ENCODE results near the gene SRRM5.

Gene SRRM5

GRCh38 chr19:43625918-43626579, 14.2 kb downstream of the SRRM5 start:
- no peak for FAIRE-seq
- no peak for TF ChIP-seq CTCF (IDR thresholded peaks at IDR 0.05; ENCODE audit: insufficient read depth, missing control alignments)
- DNase-seq (ENCODE audit: insufficient read length, low spot score): no peak

GRCh38 chr19:43626838-43627237, 14.9 kb downstream of the SRRM5 start:
- no peak for TF ChIP-seq CTCF (IDR thresholded peaks at IDR 0.05; ENCODE audit: insufficient read depth, missing control alignments)
- FAIRE-seq: no peak
- DNase-seq (ENCODE audit: insufficient read length, low spot score): no peak

GRCh38 chr19:43628646-43629326, 16.9 kb downstream of the SRRM5 start:
- DNase-seq (ENCODE audit: insufficient read length, low spot score) (no peak), FAIRE-seq (no peak)
- no peak for TF ChIP-seq CTCF (IDR thresholded peaks at IDR 0.05; ENCODE audit: insufficient read depth, missing control alignments)

GRCh38 chr19:43631491-43631890, 19.6 kb downstream of the SRRM5 start:
- no peak for TF ChIP-seq CTCF (IDR thresholded peaks at IDR 0.05; ENCODE audit: insufficient read depth, missing control alignments)
- FAIRE-seq (no peak), DNase-seq (ENCODE audit: insufficient read length, low spot score) (no peak)

GRCh38 chr19:43633520-43633919, 21.6 kb downstream of the SRRM5 start:
- FAIRE-seq: no peak
- no peak for TF ChIP-seq CTCF (IDR thresholded peaks at IDR 0.05; ENCODE audit: insufficient read depth, missing control alignments)

GRCh38 chr19:43634068-43634467, 22.2 kb downstream of the SRRM5 start:
- no peak for TF ChIP-seq CTCF (IDR thresholded peaks at IDR 0.05; ENCODE audit: insufficient read depth, missing control alignments)
- DNase-seq (ENCODE audit: insufficient read length, low spot score): no peak
- FAIRE-seq: no peak

More at GRCh38 chr19:43633520-43633919, 21.6 kb downstream of the SRRM5 start:
- DNase-seq (ENCODE audit: insufficient read length, low spot score): no peak

- no peak for FAIRE-seq
- TF ChIP-seq CTCF (IDR thresholded peaks at IDR 0.05; ENCODE audit: insufficient read depth, missing control alignments): no peak
- DNase-seq (ENCODE audit: insufficient read length, low spot score): no peak
Observed at GRCh38 chr19:43634506-43634871, 22.6 kb downstream of the SRRM5 start.

Data from D721Med (cell line).